Erythroblast (primary cell): ENCODE results near the gene MB.

ENCODE experiments used
- GATA1 ChIP-seq: IDR thresholded peaks from 2 replicates; pipeline ENCODE4 v1.6.1; 2011; ENCODE audit warnings: low read depth, mild to moderate bottlenecking, control low read depth, low read length, moderate library complexity
- POLR2A ChIP-seq: IDR thresholded peaks from 2 replicates; pipeline ENCODE4 v1.6.1; 2011; ENCODE audit warnings: mild to moderate bottlenecking, low read length

DNA sequence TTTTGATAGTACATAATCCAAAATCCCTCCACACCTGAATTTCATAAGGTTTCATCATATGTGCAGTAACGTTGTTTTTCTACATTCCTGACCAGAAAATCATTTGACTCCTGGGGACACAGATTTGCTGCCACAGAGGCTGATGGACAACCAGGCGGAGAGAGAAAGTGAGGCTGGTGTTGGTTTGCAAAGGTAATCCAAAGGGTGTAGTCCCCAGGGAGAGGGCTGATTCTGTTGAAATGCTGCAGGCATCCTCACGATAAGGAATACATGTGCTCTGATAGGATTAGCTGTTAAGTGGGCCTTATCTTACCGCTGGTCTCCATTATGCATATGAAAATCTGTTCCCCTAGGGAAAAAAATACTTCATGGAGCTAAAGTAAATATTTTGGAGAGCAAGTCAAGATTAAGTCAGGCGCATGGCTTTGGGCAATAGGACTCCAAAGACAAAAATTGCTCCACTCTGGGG is 39.2 kb upstream of the MB start:
- TF ChIP-seq POLR2A (no peak), GATA1 (no peak)
